ENCODE measurements around the gene PLXNA4. TPM values are rescaled to one million over a fixed set of nuclear protein-coding genes. Genes with fewer than 3 reads are reported as not detected.
"Not testable (repeated sequence)": the region's sequence is repeated elsewhere in the genome, so short reads cannot be mapped to it uniquely, and the experiment has no call there.

PLXNA4 gene
- total RNA-seq, 4 donors from 2014 or later: 0.49 to 7.1 (median 2.0) TPM

GRCh38 chr7:132177708-132178401 is 398.4 kb downstream of the PLXNA4 start:
- 76 to 80% methylated on average over 6 to 8 of the region's 10 CpGs for WGBS, 2 donors
- no peaks in the 10 kb centered on the region for H3K9me3 ChIP-seq
- no peak for DNase-seq
- intact Hi-C loops (cut with DNase I): no loop called here
- no peaks in the 10 kb centered on the region for H3K4me1 ChIP-seq
- no peaks in the 10 kb centered on the region for H3K36me3 ChIP-seq
- H3K27me3 ChIP-seq: no peaks in the 10 kb centered on the region
- no peak for TF ChIP-seq CTCF (IDR thresholded peaks at IDR 0.05)
- TF ChIP-seq POLR2A (IDR thresholded peaks at IDR 0.05): no peak
- H3K27ac ChIP-seq: no peak overlapping the region
- H3K4me3 ChIP-seq: no peak overlapping the region

GRCh38 chr7:132176719-132177118 is 399.6 kb downstream of the PLXNA4 start:
- H3K27ac ChIP-seq: no peak overlapping the region
- WGBS, 2 donors: 70 to 94% methylated on average over 8 of the region's 8 CpGs
- H3K36me3 ChIP-seq: no peaks in the 10 kb centered on the region
- H3K27me3 ChIP-seq: no peaks in the 10 kb centered on the region
- H3K4me1 ChIP-seq: no peaks in the 10 kb centered on the region
- intact Hi-C loops (cut with DNase I): no loop called here
- no peak overlapping the region for H3K4me3 ChIP-seq
- TF ChIP-seq CTCF (IDR thresholded peaks at IDR 0.05): no peak
- TF ChIP-seq POLR2A (IDR thresholded peaks at IDR 0.05): no peak
- no peak for DNase-seq
- no peaks in the 10 kb centered on the region for H3K9me3 ChIP-seq

DNA sequence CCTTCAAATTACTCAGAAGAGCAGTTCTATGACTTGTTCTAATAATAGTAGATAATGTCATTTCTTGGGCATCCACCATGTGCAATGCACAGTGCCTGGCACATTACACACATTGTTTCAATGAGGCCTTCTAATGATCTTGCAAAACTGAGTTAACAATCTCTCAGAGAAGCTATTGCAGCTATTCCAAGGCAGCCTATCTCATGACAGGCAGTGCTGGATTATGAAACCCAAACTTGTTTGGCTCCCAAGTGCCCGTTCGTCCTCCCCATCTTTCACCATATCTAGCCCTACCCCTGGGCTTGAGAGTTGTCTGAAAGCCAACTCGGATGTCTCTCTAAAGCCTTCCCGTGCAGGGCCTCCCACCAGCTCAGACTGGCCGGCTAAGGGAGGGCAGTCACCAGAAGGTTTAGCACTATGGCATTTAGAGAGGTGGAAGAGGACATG is 405.1 kb downstream of the PLXNA4 start:
- intact Hi-C loops (cut with DNase I): no loop called here
- 27 to 49% methylated on average over 4 to 5 of the region's 5 CpGs for WGBS, 2 donors
- Histone ChIP-seq H3K36me3 (no peaks in the 10 kb centered on the region), H3K27me3 (peaks cover 0 to 47% (median 0%) of the 10 kb centered on the region in 4 donors), H3K4me1 (no peaks in the 10 kb centered on the region), H3K9me3 (no peaks in the 10 kb centered on the region), H3K27ac (peak overlapping the region in 1 of 4 donors; percentile 57), H3K4me3 (no peak overlapping the region)
- TF ChIP-seq POLR2A (IDR thresholded peaks at IDR 0.05): no peak
- DNase-seq: no peak

DNA sequence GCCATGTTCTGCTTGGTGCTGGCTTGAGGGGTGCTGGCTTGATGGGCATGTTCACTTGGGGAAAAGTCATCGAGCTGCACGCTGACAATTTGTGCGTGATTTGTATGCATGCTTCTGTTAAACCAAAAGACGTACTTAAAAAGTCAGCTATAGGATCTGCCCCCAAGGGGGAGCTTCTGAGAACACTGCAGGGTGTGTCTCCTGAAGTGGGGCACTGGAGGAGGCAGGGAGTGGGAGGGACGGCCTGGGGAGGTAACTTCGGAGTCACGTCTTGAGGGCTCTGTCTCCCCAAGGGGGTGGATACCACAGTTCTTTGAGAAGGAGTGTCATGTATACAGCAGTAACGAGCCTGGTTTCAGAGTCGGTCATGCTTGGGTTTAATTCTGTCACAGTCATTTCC is 406.5 kb downstream of the PLXNA4 start:
- DNase-seq: no peak
- no peaks in the 10 kb centered on the region for H3K4me1 ChIP-seq
- TF ChIP-seq CTCF (IDR thresholded peaks at IDR 0.05) (no peak), POLR2A (IDR thresholded peaks at IDR 0.05) (no peak)
- no peaks in the 10 kb centered on the region for H3K9me3 ChIP-seq
- H3K27ac ChIP-seq: no peak overlapping the region
- no peaks in the 10 kb centered on the region for H3K36me3 ChIP-seq
- peaks cover 0 to 57% (median 0%) of the 10 kb centered on the region in 4 donors for H3K27me3 ChIP-seq
- intact Hi-C loops (cut with DNase I): no loop called here
- WGBS, 2 donors: 43 to 54% methylated on average over 9 of the region's 9 CpGs
- no peak overlapping the region for H3K4me3 ChIP-seq

GRCh38 chr7:132168239-132168638 is 408.0 kb downstream of the PLXNA4 start:
- H3K4me1 ChIP-seq: no peaks in the 10 kb centered on the region
- no peaks in the 10 kb centered on the region for H3K9me3 ChIP-seq
- peaks cover 0 to 72% (median 0%) of the 10 kb centered on the region in 4 donors for H3K27me3 ChIP-seq
- TF ChIP-seq POLR2A (IDR thresholded peaks at IDR 0.05): no peak
- TF ChIP-seq CTCF (IDR thresholded peaks at IDR 0.05): no peak
- H3K36me3 ChIP-seq: no peaks in the 10 kb centered on the region
- DNase-seq: no peak
- WGBS, 2 donors: 76 to 87% methylated on average over 7 to 9 of the region's 17 CpGs
- no peak overlapping the region for H3K4me3 ChIP-seq
- no peak overlapping the region for H3K27ac ChIP-seq
- intact Hi-C loops (cut with DNase I): no loop called here

- intact Hi-C loops (cut with DNase I); H3K9me3 ChIP-seq; H3K4me3 ChIP-seq; H3K4me1 ChIP-seq; H3K36me3 ChIP-seq; H3K27ac ChIP-seq; DNase-seq: not testable (repeated sequence)
- peaks cover 0 to 89% (median 1%) of the 10 kb centered on the region in 4 donors for H3K27me3 ChIP-seq
- 84 to 90% methylated on average over 7 of the region's 7 CpGs for WGBS, 2 donors
These were observed 410.6 kb downstream of the PLXNA4 start for GRCh38 chr7:132165695-132166094.
